HG02610 (cell line): ENCODE results near the gene SORCS2.

Experiments
- ATAC-seq: cut with Tn5 transposase; IDR thresholded peaks from one replicate; pipeline ENCODE4 v1.9.1; 2021; ENCODE audit warnings: mild to moderate bottlenecking, moderate library complexity; ENCODE audit not compliant: unreplicated experiment

SORCS2 gene

DNA sequence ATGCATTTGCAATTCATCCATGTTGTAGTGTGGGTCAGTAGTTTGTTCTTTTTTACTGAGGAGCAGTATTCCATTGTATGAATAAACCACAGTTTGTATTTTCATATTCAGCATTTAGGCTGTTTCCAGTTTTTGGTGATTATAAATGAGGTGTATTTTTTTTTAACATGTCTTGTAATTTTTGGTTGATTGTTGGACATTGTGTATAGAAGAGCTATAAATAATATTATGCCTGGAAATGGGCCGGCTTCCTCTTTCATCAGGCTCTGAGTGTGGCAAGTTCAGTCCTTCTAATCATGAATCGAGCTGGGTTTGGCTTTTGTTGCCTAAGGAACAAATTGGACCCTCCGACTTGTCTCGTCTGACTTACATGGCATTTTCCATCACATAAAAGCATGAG is 126.7 kb downstream of the SORCS2 start:
- ATAC-seq = no peak

DNA sequence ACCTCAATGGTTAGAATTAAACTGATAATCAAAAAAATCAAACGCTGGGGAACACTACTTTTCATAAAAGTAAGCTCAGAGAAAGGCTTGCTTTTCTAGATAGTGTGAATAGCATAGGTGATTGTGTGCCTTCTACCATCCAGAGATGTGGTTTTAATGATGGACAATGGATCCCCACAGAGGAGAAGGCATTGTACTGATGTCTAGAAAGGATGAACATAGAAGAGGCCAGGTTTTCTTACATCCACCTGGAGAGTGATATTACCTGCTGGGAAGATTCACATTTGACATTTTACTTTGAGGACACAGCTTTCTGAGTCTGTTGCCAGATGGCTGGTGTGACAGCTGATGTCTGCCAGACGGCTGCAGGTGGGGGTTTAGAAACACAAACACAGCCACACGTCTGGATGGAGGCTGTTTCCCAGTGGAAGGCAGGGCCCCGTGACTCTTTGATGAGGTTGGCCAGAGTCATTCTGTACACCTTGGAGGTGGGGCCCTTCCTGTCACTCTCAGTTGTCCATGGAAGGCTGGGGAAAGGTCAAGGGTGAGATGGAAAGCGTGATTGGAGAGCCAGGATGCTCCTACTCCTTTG is 128.0 kb downstream of the SORCS2 start:
- ATAC-seq = no peak

- no peak for ATAC-seq
Measured at GRCh38 chr4:7322166-7322991, 130.0 kb downstream of the SORCS2 start.

DNA sequence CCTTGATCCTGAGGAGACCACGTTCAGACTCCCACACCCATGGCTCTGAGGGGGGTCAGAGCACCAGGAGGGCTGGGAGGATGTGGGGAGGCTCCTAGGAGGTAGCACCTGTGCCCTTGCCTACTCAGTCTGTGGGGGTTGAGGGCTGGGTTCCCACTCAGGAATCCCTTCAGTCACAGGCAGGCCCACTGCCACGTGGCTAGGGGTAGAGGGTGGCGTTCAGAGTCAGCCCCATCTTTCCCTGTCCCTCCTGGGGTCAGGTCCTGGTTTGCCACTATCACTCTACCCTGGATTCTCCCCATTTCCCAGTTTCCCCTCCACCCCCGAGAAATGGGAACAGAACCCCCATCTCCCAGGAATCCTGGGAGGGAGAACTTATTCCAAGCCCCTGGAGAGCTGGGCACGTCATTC is 131.1 kb downstream of the SORCS2 start:
- ATAC-seq = no peak

- ATAC-seq = no peak
Measured at GRCh38 chr4:7323872-7324650, 131.7 kb downstream of the SORCS2 start.

DNA sequence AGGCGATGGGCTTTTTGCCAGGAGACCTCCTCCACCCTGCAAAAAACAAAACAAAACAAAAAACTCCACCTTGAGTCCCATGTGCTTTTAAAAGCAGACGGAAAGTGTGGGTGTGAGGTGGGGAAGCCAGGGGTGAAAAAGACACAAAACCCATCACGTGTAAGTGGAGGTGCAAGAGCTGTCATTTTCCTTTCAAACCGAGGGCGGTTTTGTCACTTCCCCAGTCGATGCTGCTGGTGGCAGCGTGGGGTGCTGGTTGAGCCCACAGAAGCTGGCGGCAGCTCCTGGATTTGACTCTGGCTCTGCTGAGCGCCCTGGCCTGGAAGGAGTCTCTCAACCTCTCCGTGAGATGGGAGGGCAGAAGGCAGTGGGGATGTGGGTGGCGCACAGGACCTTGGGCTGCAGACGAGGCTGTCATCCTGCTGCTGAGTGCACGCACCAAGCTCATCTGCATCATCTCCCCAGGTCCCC is 132.3 kb downstream of the SORCS2 start:
- ATAC-seq = no peak

- ATAC-seq = no peak
Measured at GRCh38 chr4:7325541-7325940, 133.2 kb downstream of the SORCS2 start.

DNA sequence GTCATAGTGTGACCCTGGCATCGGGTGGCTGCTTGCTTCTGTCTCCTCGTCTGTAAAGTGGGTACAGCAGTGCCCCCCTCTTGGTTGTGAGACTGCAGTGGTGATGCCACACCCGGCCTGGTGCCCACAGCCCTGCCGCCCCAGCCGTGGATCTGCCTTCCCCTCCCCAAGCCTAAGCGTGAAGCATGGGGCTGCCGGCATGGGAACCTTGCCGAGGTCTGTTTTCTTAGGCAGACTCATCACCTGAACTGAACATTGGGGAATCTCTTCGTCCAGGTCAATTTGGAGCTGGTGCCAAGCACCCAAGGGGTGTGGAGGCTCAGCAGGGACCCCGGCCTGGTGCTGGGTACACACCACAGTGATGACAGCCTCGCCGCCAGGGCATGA is 134.0 kb downstream of the SORCS2 start:
- no peak for ATAC-seq

DNA sequence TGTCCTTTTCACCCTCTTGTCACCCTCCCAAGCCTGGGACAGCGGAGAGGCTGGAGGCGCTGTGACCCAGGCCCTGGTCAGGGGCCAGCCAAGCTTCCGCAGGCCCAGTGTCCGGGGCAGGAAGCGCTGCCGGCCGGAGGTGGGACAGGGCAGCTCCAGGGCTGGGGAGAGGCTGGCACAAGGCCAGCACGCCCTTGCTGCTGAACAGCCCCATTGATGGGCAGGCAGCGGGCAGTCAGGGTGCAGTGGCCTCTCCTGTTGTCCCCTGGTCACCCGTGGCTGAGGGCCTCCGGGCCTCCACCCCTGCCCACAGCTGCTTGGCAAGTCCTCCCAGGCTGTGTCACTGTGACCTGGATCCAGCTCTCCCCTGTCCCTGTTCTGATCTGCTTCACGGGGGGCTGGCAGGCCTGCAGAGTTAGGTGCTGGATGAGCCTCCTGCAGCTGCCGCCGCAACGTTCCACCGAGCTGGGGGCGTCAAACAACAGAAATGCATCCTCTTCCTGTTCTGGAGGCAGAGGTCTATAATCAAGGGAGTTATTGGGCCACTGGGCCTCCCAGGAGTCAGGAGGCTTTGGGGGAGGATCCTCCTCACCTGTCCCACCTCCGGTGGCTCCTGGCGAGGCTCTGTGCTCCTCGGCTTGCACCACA is 134.5 kb downstream of the SORCS2 start:
- ATAC-seq = no peak

DNA sequence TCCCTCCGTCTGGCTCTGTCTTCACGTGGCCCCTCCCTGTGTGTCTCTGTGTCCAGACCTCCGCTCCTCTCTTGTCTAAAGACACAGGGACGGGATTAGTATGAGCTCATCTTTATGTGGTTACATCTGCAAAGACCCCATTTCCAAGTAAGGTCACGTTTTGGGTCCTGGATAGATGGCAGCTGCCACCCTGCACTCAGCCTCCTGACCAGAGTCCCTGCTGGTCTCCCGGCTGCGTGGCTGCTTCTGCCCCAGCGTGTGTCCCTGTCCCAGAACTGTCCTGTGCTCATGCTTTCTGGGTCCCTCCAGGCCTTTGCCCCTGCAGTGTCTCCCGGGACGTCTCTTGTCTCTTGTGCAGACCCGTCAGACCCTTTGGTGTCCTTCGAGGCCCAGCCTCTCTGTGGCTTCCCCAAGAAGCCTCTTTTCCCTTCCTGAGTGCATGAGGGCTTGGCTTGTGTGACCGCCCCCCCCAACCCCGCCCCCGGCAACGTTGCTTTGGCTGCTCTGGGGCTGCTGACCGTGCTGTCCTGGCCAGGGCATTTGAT is 135.1 kb downstream of the SORCS2 start:
- ATAC-seq = no peak

DNA sequence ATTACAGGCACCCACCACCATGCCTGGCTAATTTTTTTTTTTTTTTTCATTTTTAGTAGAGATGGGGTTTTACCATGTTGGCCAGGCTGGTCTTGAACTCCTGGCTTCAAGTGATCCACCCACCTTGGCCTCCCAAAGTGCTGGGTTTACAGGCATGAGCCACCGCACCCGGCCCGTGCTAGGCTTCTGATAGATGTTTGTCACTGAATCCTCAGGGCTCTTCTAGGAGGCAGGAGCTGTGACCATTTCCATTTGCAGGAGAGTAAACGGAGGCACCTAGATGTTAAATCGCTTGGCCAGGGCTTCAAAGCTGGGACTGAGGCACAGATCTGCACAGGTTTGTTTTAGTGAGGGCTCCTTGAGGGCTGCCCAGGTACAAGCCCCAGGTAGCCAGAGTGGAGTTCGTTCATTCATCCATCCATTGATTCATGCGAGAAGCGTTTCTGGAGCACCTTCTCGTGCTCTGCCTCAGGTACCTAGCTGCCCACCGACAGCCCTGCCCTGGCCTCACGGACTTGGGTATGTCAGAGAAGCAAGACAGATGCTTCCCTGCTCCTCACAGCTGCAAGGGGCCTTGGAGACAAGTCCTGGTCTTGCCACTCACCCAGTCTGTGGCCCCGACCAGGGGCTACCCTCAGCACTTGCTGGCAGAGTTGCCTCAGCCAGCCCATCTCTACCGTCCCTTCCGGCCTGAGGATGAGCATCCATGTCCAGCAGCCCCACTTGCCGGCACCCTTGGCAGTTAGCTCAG is 136.0 kb downstream of the SORCS2 start:
- no peak for ATAC-seq

DNA sequence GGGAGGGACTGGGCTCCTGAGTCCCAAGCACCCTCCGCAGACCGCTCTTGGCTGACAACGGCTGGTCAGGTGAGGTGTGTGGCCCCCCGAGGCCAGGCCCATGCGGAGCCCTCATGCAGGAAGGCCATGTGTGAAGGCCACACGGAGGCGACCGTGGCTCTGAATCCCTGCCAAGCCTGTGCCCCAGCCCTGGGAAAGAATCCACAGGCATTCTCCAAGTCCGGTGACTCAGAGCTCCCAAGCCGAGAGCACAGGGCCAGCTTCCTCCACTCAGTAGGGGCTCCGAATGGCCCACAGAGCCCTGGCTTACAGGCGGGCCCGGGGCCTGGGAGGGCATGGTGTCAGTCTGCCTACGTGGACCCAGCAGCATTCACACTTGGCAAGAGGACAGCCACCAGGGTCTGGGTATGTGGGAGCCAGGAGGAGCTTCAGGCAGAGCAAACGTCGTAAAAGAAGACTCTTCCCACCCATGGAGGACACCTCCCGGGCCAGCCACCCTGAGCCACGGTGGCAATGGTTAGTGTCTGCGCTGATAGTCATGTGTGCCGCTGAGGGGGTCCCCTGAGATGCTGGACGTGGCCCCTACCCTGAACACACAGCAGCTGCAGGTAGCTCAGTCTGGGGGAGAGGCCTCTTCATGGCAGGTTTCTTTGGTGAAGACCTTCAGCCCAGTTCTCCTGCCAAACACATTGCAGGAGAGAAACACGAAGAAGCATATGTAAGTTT is 136.7 kb downstream of the SORCS2 start:
- ATAC-seq = no peak

DNA sequence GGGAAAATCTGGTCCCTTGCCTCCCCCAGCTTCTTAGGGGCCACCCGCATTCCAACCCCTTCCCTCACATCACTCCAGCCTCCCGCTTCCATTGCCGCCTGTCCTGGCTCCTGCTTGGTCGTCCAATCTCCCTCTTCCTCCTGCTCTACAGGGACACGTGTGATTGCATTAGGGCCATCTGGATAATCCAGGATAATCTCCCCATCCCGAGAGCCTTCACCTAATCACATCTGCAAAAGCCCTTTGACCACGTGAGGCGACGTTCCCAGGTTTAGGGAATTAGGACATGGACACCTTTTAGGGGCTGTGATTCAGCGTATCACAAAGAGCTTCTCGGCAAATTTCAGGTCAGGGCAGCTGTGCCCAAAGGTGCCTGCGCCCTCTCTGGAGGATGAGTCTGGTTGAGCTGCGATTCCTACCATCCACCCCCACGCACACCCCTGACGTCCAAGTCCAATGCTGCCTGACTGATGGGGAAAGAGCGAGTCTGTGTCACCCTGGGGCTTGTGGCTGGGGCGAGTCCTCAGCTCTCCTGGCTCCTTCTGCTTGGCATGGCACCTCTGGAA is 137.8 kb downstream of the SORCS2 start:
- no peak for ATAC-seq

DNA sequence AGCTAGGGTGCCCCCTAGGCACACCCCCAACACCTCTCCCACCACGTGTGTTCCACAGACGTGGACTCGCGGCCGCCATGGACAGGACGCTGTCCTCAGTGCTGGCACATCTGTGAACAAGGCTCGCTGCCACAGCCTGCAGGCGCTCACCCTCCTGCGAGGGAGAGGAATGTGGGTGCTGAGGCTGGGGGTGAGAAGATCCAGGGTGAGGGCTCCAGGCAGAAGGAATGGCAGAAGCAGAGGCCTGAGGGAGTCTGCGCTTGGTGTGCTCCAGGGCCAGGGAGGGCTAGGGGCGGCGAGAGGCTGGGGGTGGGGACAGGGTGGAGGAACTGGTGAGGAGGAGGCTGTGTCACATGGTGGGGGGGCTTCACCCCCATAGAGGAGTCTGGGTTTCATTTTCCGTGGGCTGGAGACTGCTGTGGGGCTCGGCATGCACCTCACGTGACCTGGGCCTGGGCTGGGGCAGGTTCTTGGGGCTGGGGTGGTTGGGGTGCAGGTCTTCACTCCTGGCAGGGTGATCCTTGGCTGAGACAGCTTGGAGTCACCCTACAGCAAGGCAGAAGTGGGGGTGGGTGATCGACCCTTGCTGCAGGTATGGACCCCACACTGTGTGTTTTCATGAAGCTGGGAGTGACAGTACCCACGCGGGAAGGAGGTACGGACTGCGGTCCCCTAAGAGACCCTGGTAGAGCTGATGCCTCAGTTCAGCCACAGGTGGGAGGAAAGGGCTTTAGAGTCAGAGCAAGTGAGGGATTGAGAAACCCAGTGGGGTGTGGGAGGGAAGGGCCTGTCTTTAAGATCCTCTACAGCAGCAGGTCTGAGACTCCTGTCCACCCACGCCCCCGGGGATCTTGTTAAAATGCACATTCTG is 138.7 kb downstream of the SORCS2 start:
- ATAC-seq = no peak

DNA sequence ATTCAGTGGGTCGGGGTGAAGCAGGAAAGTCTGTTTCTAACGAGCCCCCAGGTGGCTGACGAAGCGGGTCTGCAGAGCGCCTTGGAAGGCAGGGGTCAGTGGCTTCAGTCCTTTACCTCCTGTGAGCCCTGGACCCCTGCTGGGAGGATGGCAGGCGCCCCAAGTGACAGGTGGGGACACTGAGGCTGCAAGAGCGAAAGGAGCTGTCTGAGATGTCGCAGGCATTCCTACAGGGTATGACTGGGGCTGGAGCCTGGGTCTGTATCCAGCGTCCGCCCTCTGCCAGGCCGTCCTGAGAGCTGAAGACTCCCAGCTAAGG is 139.3 kb downstream of the SORCS2 start:
- no peak for ATAC-seq

DNA sequence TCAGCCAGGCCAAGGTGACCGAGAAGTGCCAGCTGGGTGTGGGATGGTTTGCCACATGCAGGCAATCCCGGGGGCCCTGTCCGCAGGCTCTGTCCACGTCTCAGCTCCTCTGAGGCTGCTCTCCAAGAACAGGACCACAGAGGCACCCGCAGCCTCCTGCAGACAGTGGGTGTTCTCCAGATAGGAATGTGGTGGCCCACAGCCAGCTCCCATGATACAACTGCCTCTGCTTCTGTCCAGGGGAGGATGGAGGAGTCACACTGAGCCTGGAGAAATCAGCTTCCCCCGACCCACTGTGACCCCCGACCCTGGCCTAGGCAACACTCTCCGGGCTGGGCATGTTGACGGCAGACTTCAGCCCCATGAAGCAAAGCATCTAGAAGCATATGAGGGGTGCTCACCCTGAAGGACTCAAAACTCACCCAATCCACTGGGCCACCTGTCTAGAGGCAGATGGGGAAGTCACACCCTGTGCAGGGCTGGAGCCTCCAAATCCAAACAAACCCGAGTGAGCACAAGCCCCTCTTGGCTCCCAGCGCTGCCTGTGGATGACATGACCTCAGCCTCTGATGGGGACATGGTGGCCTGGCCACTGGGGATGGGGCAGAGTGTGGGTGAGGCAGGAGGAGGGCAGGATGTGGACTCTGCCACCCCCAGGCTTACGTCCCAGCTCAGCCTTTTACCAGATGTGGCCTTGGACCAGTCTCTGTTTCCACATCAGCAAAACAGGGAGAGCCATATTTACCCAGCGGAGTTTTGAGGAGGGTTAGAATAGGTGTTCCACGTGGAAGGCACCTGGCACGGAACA is 140.1 kb downstream of the SORCS2 start:
- ATAC-seq = no peak

DNA sequence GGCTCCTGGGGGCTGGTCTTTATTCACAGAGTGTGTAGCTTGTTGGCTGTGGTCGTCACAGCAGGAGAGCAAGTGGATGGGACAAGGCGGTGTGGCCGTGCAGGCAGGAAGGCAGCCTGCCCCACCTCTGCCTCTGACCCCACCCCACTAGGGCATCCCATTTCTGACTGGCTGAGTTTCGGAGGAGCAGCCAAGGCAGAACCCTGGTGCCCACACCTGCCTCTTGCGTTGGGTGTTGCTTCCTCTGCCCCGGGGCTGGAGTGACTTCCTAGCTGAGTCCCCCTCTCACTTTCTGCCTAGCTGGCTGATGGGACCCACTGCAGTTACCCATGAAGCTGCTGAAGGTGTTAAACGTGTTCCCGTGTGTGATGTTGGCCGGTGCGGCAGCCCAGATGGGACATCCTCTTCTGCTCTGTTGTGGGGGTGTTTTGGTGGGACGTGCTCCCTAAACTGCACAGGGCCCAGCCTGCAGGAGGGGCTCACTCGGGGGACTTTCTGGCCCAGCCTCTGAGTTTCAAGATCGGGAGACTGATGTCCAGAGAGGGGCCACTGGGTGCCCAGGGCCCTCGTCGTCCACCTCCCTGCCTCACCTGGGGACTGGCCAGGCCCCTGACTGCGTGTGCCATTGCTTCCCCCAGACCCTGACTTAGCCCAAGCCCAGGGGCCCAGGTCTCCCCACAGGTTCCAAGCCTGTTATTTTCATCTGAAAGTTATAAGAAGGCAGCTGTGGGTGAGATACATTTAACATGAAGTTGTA is 140.9 kb downstream of the SORCS2 start:
- ATAC-seq = no peak
